ENCODE measurements around the gene TOPAZ1. TPM values are rescaled to one million over a fixed set of nuclear protein-coding genes. Genes with fewer than 3 reads are reported as not detected.

Gene TOPAZ1
- total and polyA plus RNA-seq, 9 of the 15 experiments (the other 6 are each of a cell fraction or from before 2014, with no cell fraction given), result 0.01 TPM; not detected in 8

GRCh38 chr3:44348993-44349392, 107.3 kb downstream of the TOPAZ1 start (continued):
- TF ChIP-seq CHCHD3 (CRISPR knock-in tag; IDR thresholded peaks at IDR 0.05) (no peak), U2AF2 (optimal IDR thresholded peaks at IDR 0.05; ENCODE audit: low read depth, low read length) (no peak), KLF1 (tag; IDR thresholded peaks at IDR 0.05) (no peak), NKRF (IDR thresholded peaks at IDR 0.05; ENCODE audit: borderline replicate concordance) (no peak), ZZZ3 (IDR thresholded peaks at IDR 0.05) (no peak), ZBTB34 (CRISPR knock-in tag; IDR thresholded peaks at IDR 0.05) (no peak), TEAD4 (IDR thresholded peaks at IDR 0.05; ENCODE audit: low read length) (no peak), TEAD4 (CRISPR knock-in tag; IDR thresholded peaks at IDR 0.05; ENCODE audit: borderline replicate concordance) (no peak), CTBP1 (IDR thresholded peaks at IDR 0.05; ENCODE audit: borderline replicate concordance) (peak; percentile 82), MYC (IDR thresholded peaks at IDR 0.05; ENCODE audit: low read depth, low read length) (no peak), MYC (CRISPR knock-in tag; IDR thresholded peaks at IDR 0.05; ENCODE audit: borderline replicate concordance, low read depth) (no peak), RCOR1 (IDR thresholded peaks at IDR 0.05; ENCODE audit: borderline replicate concordance in 1 of 2, low read depth in 2 of 2, low read length in 2 of 2) (peak in 1 of 2 experiments; percentile 97; a peak in 2 of 4 replicates), HDAC1 (IDR thresholded peaks at IDR 0.05) (peak in 1 of 2 experiments; percentile 89; a peak in 2 of 4 replicates), ZNF274 (IDR thresholded peaks at IDR 0.05; ENCODE audit: borderline replicate concordance, low read depth, low read length) (no peak), ILK (tag; IDR thresholded peaks at IDR 0.05; ENCODE audit: borderline replicate concordance, low read depth) (no peak), XRCC5 (IDR thresholded peaks at IDR 0.05; ENCODE audit: low read depth, low read length) (no peak), MCM2 (IDR thresholded peaks at IDR 0.05; ENCODE audit: low read depth) (no peak), HMBOX1 (IDR thresholded peaks at IDR 0.05) (no peak), NFYB (IDR thresholded peaks at IDR 0.05; ENCODE audit: extremely low read depth, insufficient read length) (no peak), NEUROD1 (IDR thresholded peaks at IDR 0.05; ENCODE audit: borderline replicate concordance, low read depth, low read length, partially characterized antibody) (no peak), KDM1A (IDR thresholded peaks at IDR 0.05) (peak; percentile 95), ZNF780A (CRISPR knock-in tag; IDR thresholded peaks at IDR 0.05) (no peak), BRD9 (IDR thresholded peaks at IDR 0.05; ENCODE audit: low read depth, partially characterized antibody) (no peak), CREM (IDR thresholded peaks at IDR 0.05; ENCODE audit: low read depth) (no peak), PTRF (tag; IDR thresholded peaks at IDR 0.05) (no peak)
- TF ChIP-seq, protein P1, sequence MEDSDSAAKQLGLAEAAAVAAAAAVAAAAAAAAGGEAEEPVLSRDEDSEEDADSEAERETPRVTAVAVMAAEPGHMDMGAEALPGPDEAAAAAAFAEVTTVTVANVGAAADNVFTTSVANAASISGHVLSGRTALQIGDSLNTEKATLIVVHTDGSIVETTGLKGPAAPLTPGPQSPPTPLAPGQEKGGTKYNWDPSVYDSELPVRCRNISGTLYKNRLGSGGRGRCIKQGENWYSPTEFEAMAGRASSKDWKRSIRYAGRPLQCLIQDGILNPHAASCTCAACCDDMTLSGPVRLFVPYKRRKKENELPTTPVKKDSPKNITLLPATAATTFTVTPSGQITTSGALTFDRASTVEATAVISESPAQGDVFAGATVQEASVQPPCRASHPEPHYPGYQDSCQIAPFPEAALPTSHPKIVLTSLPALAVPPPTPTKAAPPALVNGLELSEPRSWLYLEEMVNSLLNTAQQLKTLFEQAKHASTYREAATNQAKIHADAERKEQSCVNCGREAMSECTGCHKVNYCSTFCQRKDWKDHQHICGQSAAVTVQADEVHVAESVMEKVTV (CRISPR knock-in tag; IDR thresholded peaks at IDR 0.05), result no peak

Data from K562 (cell line).